H1 (cell line): ENCODE results near the gene SHC3. TPM values are rescaled to one million over a fixed set of nuclear protein-coding genes. Genes with fewer than 3 reads are reported as not detected.

Experiments
- ATF2 ChIP-seq: IDR thresholded peaks from 2 replicates; pipeline ENCODE4 v1.6.1; 2012; ENCODE audit warnings: low read length, inconsistent platforms
- BACH1 ChIP-seq: IDR thresholded peaks from 2 replicates; pipeline ENCODE4 v1.6.1; 2012; ENCODE audit warnings: low read length, improper control_type of control experiment
- BRCA1 ChIP-seq: IDR thresholded peaks from 2 replicates; pipeline ENCODE4 v1.6.1; 2012; ENCODE audit warnings: low read depth, low read length, improper control_type of control experiment
- EP300 ChIP-seq, 2 experiments: IDR thresholded peaks; 1 replicate in 1 of 2; 2 replicates in 1 of 2; pipeline ENCODE4 v1.6.1; 2011 to 2012; ENCODE audit warnings: low read depth in 2 of 2, low read length in 2 of 2, mild to moderate bottlenecking in 2 of 2, borderline replicate concordance in 1 of 2, inconsistent platforms in 1 of 2, moderate library complexity in 1 of 2
- polyA plus RNA-seq, 7 experiments: library from polyadenylated mRNA; depleted of rRNA in 3 of 7; stranded (reverse) in 5 of 7; unstranded in 2 of 7; fragments of >200 nt in 5 of 7; fragments of 200-250 nt in 2 of 7; gene quantifications; 1 replicate in 5 of 7; 2 replicates in 1 of 7; 4 replicates in 1 of 7; pipeline versions ENCODE4 v1.2.1 to v1.2.3, GENCODE V29; 2011 to 2013; ENCODE audit warnings: missing spikeins in 2 of 7, mixed read lengths in 2 of 7
- total RNA-seq: library from RNA; stranded (reverse); fragmentation: NEBNext Ultra II Directional; extraction: Animal tissue kit (Norgen Biotek cat#: 25700); gene quantifications from 2 replicates; pipeline ENCODE4 v1.2.1, GENCODE V29; 2021

Gene SHC3
- total and polyA plus RNA-seq, 2 of the 8 experiments (the other 6 are each of a cell fraction or from before 2014, with no cell fraction given), result 1.4 to 7.1 TPM

DNA sequence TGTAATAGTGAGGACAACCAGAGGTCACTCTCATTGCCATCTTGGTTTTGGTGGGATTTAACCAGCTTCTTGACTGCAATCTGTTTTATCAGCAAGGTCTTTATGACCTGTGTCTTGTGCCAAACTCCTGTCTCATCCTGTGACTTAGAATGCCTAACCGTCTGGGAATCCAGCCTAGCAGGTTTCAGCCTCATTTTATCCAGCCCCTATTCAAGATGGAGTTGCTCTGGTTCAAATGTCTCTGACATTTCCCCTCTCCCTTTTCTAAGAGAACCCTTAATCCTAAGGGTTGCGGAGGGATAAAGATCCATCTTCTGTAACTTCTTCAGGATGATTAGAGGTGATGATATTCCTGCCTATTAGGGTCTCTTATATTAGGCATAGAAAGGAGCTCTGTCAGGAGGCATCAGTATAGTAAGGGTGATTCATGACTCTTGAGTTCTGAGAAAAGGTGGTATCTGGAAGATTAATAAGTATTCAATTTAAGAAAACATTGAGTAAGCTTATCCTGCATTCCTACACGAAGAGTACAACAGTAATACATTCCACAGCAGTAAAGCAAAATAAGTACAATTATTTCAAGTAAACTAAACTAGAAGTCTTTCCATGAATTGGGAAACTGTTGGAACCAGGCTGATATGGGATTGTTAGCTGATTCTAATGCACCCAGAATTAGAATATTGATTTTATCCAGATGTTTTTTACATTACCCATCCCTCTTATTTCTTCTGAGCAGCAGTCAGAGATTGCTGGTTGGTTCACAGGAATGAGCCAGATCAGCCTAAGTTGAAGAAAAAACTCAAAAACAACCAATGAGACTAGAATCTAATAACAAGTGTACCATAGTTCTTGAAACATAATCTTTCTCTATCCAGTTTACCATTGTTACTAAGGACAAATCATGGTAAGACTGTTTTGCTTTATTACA is 39.9 kb downstream of the SHC3 start (continued):
- TF ChIP-seq EP300 (IDR thresholded peaks at IDR 0.05; ENCODE audit: borderline replicate concordance in 1 of 2, low read depth in 2 of 2, low read length in 2 of 2), result no peak
- TF ChIP-seq ATF2, result no peak
- TF ChIP-seq BRCA1, result no peak
- no peak for TF ChIP-seq BACH1
